ENCODE results near the gene RGS1. TPM values are rescaled to one million over a fixed set of nuclear protein-coding genes. Genes with fewer than 3 reads are reported as not detected.

Gene RGS1
- total and polyA plus RNA-seq, 2 experiments from 2014 or later: not detected

GRCh38 chr1:192628396-192629057, 53.0 kb downstream of the RGS1 start:
- DNase-seq: no peak
- H3K9me2 ChIP-seq (ENCODE audit: insufficient read depth): no peaks in the 10 kb centered on the region
- no peaks in the 10 kb centered on the region for H3K4me1 ChIP-seq (ENCODE audit: insufficient read depth)
- no peaks in the 10 kb centered on the region for H3K27me3 ChIP-seq (replicated peaks; ENCODE audit: insufficient read depth)
- H3K79me2 ChIP-seq (ENCODE audit: insufficient read depth): no peaks in the 10 kb centered on the region
- 86 to 100% methylated on average over 1 of the region's 1 CpG for WGBS, 2 experiments (ENCODE audit: low coverage in 1 of 2, low lambda C conversion rate in 2 of 2, missing lambda C conversion rate in 2 of 2)
- no peak overlapping the region for H2AFZ ChIP-seq
- no peak for TF ChIP-seq EZH2 (IDR thresholded peaks at IDR 0.05; ENCODE audit: insufficient read depth, poor library complexity, severe bottlenecking)
- TF ChIP-seq EZH2phosphoT487 (IDR thresholded peaks at IDR 0.05; ENCODE audit: insufficient read depth, low read depth): no peak
- no peak overlapping the region for H3K4me3 ChIP-seq
- no peaks in the 10 kb centered on the region for H3K9me3 ChIP-seq (ENCODE audit: low read depth)
- no peaks in the 10 kb centered on the region for H4K20me1 ChIP-seq (ENCODE audit: insufficient read depth)
- in situ Hi-C loops (cut with MboI): no loop called here
- no peak overlapping the region for H3K9ac ChIP-seq
- H3K36me3 ChIP-seq (ENCODE audit: low read depth): no peaks in the 10 kb centered on the region
- H3F3A ChIP-seq (ENCODE audit: insufficient read depth): no peaks in the 10 kb centered on the region
- H3K4me2 ChIP-seq (ENCODE audit: unreplicated experiment): no peak overlapping the region
- H3K27ac ChIP-seq: no peak overlapping the region

GRCh38 chr1:192629612-192630011, 54.0 kb downstream of the RGS1 start:
- H3K27ac ChIP-seq: no peak overlapping the region
- H3K9me2 ChIP-seq (ENCODE audit: insufficient read depth): no peaks in the 10 kb centered on the region
- H3F3A ChIP-seq (ENCODE audit: insufficient read depth): no peaks in the 10 kb centered on the region
- H4K20me1 ChIP-seq (ENCODE audit: insufficient read depth): no peaks in the 10 kb centered on the region
- no peaks in the 10 kb centered on the region for H3K36me3 ChIP-seq (ENCODE audit: low read depth)
- no peak overlapping the region for H3K4me3 ChIP-seq
- no peaks in the 10 kb centered on the region for H3K79me2 ChIP-seq (ENCODE audit: insufficient read depth)
- H3K27me3 ChIP-seq (replicated peaks; ENCODE audit: insufficient read depth): no peaks in the 10 kb centered on the region
- no peaks in the 10 kb centered on the region for H3K9me3 ChIP-seq (ENCODE audit: low read depth)
- no peaks in the 10 kb centered on the region for H3K4me1 ChIP-seq (ENCODE audit: insufficient read depth)
- 15 to 16% methylated on average over 3 of the region's 3 CpGs for WGBS, 2 experiments (ENCODE audit: low coverage in 1 of 2, low lambda C conversion rate in 2 of 2, missing lambda C conversion rate in 2 of 2)
- no peak for TF ChIP-seq EZH2 (IDR thresholded peaks at IDR 0.05; ENCODE audit: insufficient read depth, poor library complexity, severe bottlenecking)
- no peak overlapping the region for H2AFZ ChIP-seq
- in situ Hi-C loops (cut with MboI): no loop called here
- H3K4me2 ChIP-seq (ENCODE audit: unreplicated experiment): no peak overlapping the region
- no peak overlapping the region for H3K9ac ChIP-seq
- DNase-seq: no peak

Other genes starting within 250 kb of the RGS1 start
- not detected in 2 replicates for gene RGS13, start 60.4 kb downstream of the RGS1 start, total RNA-seq (2014; rRNA removed; shearing (Covaris generic))
- gene RGS13, start 60.4 kb downstream of the RGS1 start, polyA plus RNA-seq (2016; fragmentation: Nextera tagmentation; extraction: Ambion mirVana): not detected in 2 replicates
- gene RGS2, start 233.3 kb downstream of the RGS1 start, total RNA-seq (2014; rRNA removed; shearing (Covaris generic)): 0.38 and 0.43 TPM in 2 replicates
- gene RGS2, start 233.3 kb downstream of the RGS1 start, polyA plus RNA-seq (2016; fragmentation: Nextera tagmentation; extraction: Ambion mirVana): 2.2 and 3.8 TPM in 2 replicates